K562 (cell line): Measurements from ENCODE around the gene ARIH1.

Source experiments
- EHMT2 ChIP-seq: fragments of 450-650 bp; IDR thresholded peaks from 2 replicates; pipeline ENCODE4 v1.6.1; 2018; ENCODE audit warnings: antibody characterized with exemption
- PURB ChIP-seq: sonication (generic); formaldehyde crosslinking; IDR thresholded peaks from 2 replicates; pipeline ENCODE4 v1.9.0; 2021; ENCODE audit warnings: low read depth, mild to moderate bottlenecking, missing genetic modification reagents
- ZFP36 ChIP-seq: fragments of 150-350 bp; IDR thresholded peaks from 2 replicates; pipeline ENCODE4 v1.6.1; 2018; ENCODE audit warnings: low read length, low read depth; ENCODE audit not compliant: partially characterized antibody

DNA sequence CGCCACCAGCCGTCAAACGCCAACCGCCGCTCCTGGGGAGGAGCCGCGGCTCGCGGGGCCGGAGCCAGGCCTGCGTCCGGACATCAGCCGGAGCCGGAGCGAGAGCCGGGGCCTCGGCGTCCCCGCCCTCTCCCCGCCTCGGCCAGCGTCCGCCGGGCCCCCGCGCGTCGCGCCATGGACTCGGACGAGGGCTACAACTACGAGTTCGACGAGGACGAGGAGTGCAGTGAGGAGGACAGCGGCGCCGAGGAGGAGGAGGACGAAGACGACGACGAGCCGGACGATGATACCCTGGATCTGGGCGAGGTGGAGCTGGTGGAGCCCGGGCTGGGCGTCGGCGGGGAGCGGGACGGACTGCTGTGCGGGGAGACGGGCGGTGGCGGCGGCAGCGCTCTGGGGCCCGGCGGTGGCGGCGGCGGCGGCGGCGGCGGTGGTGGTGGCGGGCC, 359 bp downstream of the ARIH1 start:
- TF ChIP-seq ZFP36 (no peak), PURB (CRISPR knock-in tag) (no peak), EHMT2 (no peak)
